IMR-90 (cell line): ENCODE measurements around the gene HERC3. TPM values are rescaled to one million over a fixed set of nuclear protein-coding genes. Genes with fewer than 3 reads are reported as not detected.

Experiments
- ATAC-seq: fragments of 200-7000 bp; cut with Tn5 transposase; 2 replicates; pipeline ENCODE4 v1.9.1; 2020; ENCODE audit warnings: low read depth, mild to moderate bottlenecking, moderate library complexity
- BruUV-seq: library from RNA; stranded (reverse); fragments of 400-500 nt; replicated peaks from 2 replicates; lab custom pipeline; 2021; lab: Mats Ljungman, UMichigan
- CTCF ChIA-PET: fragments of 300-600 bp; formaldehyde crosslinking; extraction: SDS; loops from one replicate; lab custom pipeline; 2021; ENCODE audit warnings: antibody characterized with exemption; lab: Yijun Ruan, JAX
- POLR2A ChIA-PET: fragments of 300-600 bp; sonication (Branson Sonifier 250); formaldehyde crosslinking; loops from one replicate; lab custom pipeline; 2022; ENCODE audit warnings: antibody characterized with exemption; ENCODE audit not compliant: unreplicated experiment; lab: Charles Lee
- DNase-seq: peaks from one replicate; pipeline ENCODE4 v3.0.0; 2013
- H2AFZ ChIP-seq: replicated peaks from 2 replicates; pipeline ENCODE3; 2013; ENCODE audit warnings: low read length, mild to moderate bottlenecking; ENCODE audit not compliant: poor library complexity
- H2AK5ac ChIP-seq: 2 replicates; pipeline ENCODE4 v1.6.1; 2013; ENCODE audit warnings: low read depth, low read length, inconsistent platforms
- H2AK9ac ChIP-seq: replicated peaks from 2 replicates; pipeline ENCODE3; 2013; ENCODE audit warnings: mild to moderate bottlenecking, low read depth, low read length, moderate library complexity; ENCODE audit not compliant: poor library complexity
- H2BK120ac ChIP-seq: 2 replicates; pipeline ENCODE4 v1.6.1; 2013; ENCODE audit warnings: low read depth, low read length, inconsistent platforms
- H2BK15ac ChIP-seq: 3 replicates; pipeline ENCODE4 v1.6.1; 2013; ENCODE audit warnings: low read depth, low read length, inconsistent platforms
- H2BK20ac ChIP-seq: 2 replicates; pipeline ENCODE4 v1.6.1; 2013; ENCODE audit warnings: low read depth, mild to moderate bottlenecking, inconsistent platforms, low read length, moderate library complexity
- H2BK5ac ChIP-seq: 2 replicates; pipeline ENCODE4 v1.6.1; 2013; ENCODE audit warnings: mild to moderate bottlenecking, low read depth, low read length, inconsistent platforms; ENCODE audit not compliant: poor library complexity, severe bottlenecking
- H3K14ac ChIP-seq: replicated peaks from 2 replicates; pipeline ENCODE4 v1.6.1; 2013; ENCODE audit warnings: low read depth, low read length, inconsistent platforms
- H3K18ac ChIP-seq: 2 replicates; pipeline ENCODE4 v1.6.1; 2013; ENCODE audit warnings: low read depth, low read length, control low read depth
- H3K23ac ChIP-seq: 2 replicates; pipeline ENCODE4 v1.6.1; 2013; ENCODE audit warnings: low read depth, low read length, inconsistent platforms
- H3K27ac ChIP-seq: 2 replicates; pipeline ENCODE4 v1.5.1; 2013; ENCODE audit warnings: mild to moderate bottlenecking, control low read depth, low read length; ENCODE audit not compliant: insufficient read depth
- H3K27me3 ChIP-seq: 2 replicates; pipeline ENCODE4 v1.6.1; 2013; ENCODE audit warnings: low read length; ENCODE audit not compliant: control insufficient read depth, insufficient read depth
- H3K36me3 ChIP-seq: 2 replicates; pipeline ENCODE4 v1.6.1; 2013; ENCODE audit warnings: low read length, mixed read lengths; ENCODE audit not compliant: control insufficient read depth, insufficient read depth
- H3K4ac ChIP-seq: 2 replicates; pipeline ENCODE4 v1.6.1; 2013; ENCODE audit warnings: low read depth, low read length, inconsistent platforms
- H3K4me1 ChIP-seq: 2 replicates; pipeline ENCODE4 v1.6.1; 2013; ENCODE audit warnings: low read length, mixed read lengths; ENCODE audit not compliant: control insufficient read depth, insufficient read depth
- H3K4me2 ChIP-seq: 2 replicates; pipeline ENCODE4 v1.6.1; 2013; ENCODE audit warnings: low read depth, mild to moderate bottlenecking, control low read depth, low read length, moderate library complexity
- H3K4me3 ChIP-seq: 2 replicates; pipeline ENCODE4 v1.5.1; 2013; ENCODE audit warnings: low read depth, mild to moderate bottlenecking, control low read depth, low read length, moderate library complexity; ENCODE audit not compliant: insufficient read depth
- H3K56ac ChIP-seq: 2 replicates; pipeline ENCODE4 v1.6.1; 2013; ENCODE audit warnings: low read length, inconsistent platforms; ENCODE audit not compliant: insufficient read depth; ENCODE audit errors: extremely low read depth
- H3K79me1 ChIP-seq, 2 experiments: 2 replicates each; pipeline ENCODE4 v1.6.1; 2013; ENCODE audit warnings: low read length in 2 of 2, inconsistent platforms in 1 of 2, low read depth in 1 of 2
- H3K9ac ChIP-seq: 2 replicates; pipeline ENCODE4 v1.6.1; 2013; ENCODE audit warnings: low read depth, low read length, control low read depth
- H3K9me1 ChIP-seq: 2 replicates; pipeline ENCODE4 v1.6.1; 2013; ENCODE audit warnings: low read length, inconsistent platforms; ENCODE audit not compliant: insufficient read depth
- H3K9me3 ChIP-seq: 2 replicates; pipeline ENCODE4 v1.6.1; 2013; ENCODE audit warnings: low read length; ENCODE audit not compliant: control insufficient read depth, insufficient read depth
- H4K20me1 ChIP-seq: 2 replicates; pipeline ENCODE4 v1.6.1; 2013; ENCODE audit warnings: low read length, inconsistent platforms; ENCODE audit not compliant: insufficient read depth
- H4K5ac ChIP-seq: 2 replicates; pipeline ENCODE4 v1.6.1; 2013; ENCODE audit warnings: mild to moderate bottlenecking, low read depth, low read length, control low read depth
- H4K8ac ChIP-seq, 2 experiments: 2 replicates each; pipeline ENCODE4 v1.6.1; 2013; ENCODE audit warnings: low read depth in 2 of 2, low read length in 2 of 2, control low read depth in 1 of 2, inconsistent platforms in 1 of 2
- H4K91ac ChIP-seq: 2 replicates; pipeline ENCODE4 v1.6.1; 2013; ENCODE audit warnings: low read depth, low read length, inconsistent platforms; ENCODE audit not compliant: insufficient read depth
- BHLHE40 ChIP-seq: fragments of 150-350 bp; IDR thresholded peaks from 2 replicates; pipeline ENCODE4 v1.6.1; 2016; ENCODE audit warnings: mild to moderate bottlenecking, low read depth, low read length
- CEBPB ChIP-seq: IDR thresholded peaks from 2 replicates; pipeline ENCODE4 v1.6.1; 2012; ENCODE audit warnings: low read depth, low read length, improper control_type of control experiment
- CHD1 ChIP-seq: IDR thresholded peaks from 2 replicates; pipeline ENCODE4 v1.6.1; 2012; ENCODE audit warnings: low read depth, low read length, improper control_type of control experiment
- CTCF ChIP-seq: conservative IDR thresholded peaks from 2 replicates; pipeline ENCODE4 v1.5.1; 2012; ENCODE audit warnings: mild to moderate bottlenecking, low read depth, low read length, improper control_type of control experiment
- ELK1 ChIP-seq: fragments of 150-350 bp; IDR thresholded peaks from 2 replicates; pipeline ENCODE4 v1.6.1; 2016; ENCODE audit warnings: low read depth, mild to moderate bottlenecking, low read length, moderate library complexity, borderline replicate concordance
- FOS ChIP-seq: fragments of 150-350 bp; IDR thresholded peaks from 2 replicates; pipeline ENCODE4 v1.6.1; 2016; ENCODE audit warnings: low read depth, low read length
- MAFK ChIP-seq: IDR thresholded peaks from 2 replicates; pipeline ENCODE4 v1.6.1; 2012; ENCODE audit warnings: low read depth, low read length, improper control_type of control experiment
- MAZ ChIP-seq: IDR thresholded peaks from 2 replicates; pipeline ENCODE4 v1.6.1; 2012; ENCODE audit warnings: low read depth, mild to moderate bottlenecking, low read length, improper control_type of control experiment, moderate library complexity, borderline replicate concordance
- MXI1 ChIP-seq: IDR thresholded peaks from 2 replicates; pipeline ENCODE4 v1.6.1; 2012; ENCODE audit warnings: low read depth, mild to moderate bottlenecking, low read length, moderate library complexity, borderline replicate concordance
- NFE2L2 ChIP-seq: fragments of 150-350 bp; IDR thresholded peaks from 2 replicates; pipeline ENCODE4 v1.6.1; 2016; ENCODE audit warnings: low read depth, mild to moderate bottlenecking, low read length
- POLR2A ChIP-seq: IDR thresholded peaks from 2 replicates; pipeline ENCODE4 v1.6.1; 2012; ENCODE audit warnings: mild to moderate bottlenecking, low read depth, low read length
- RAD21 ChIP-seq: IDR thresholded peaks from 2 replicates; pipeline ENCODE4 v1.6.1; 2012; ENCODE audit warnings: low read length, improper control_type of control experiment
- RCOR1 ChIP-seq: IDR thresholded peaks from 2 replicates; pipeline ENCODE4 v1.6.1; 2012; ENCODE audit warnings: mild to moderate bottlenecking, low read length, improper control_type of control experiment; ENCODE audit not compliant: insufficient replicate concordance
- RFX5 ChIP-seq: IDR thresholded peaks from 2 replicates; pipeline ENCODE4 v1.8.0; 2012; ENCODE audit warnings: low read depth, mild to moderate bottlenecking, low read length, moderate library complexity
- SMC3 ChIP-seq: fragments of 150-350 bp; IDR thresholded peaks from 2 replicates; pipeline ENCODE4 v1.6.1; 2016; ENCODE audit warnings: low read depth, mild to moderate bottlenecking, antibody characterized with exemption, low read length, moderate library complexity
- USF2 ChIP-seq: fragments of 150-350 bp; IDR thresholded peaks from 2 replicates; pipeline ENCODE4 v1.6.1; 2017; ENCODE audit warnings: mild to moderate bottlenecking, antibody characterized with exemption, low read length, low read depth
- WGBS, 2 experiments: methylation state at CpG; one replicate each; pipeline versions ENCODE4 v1.1.5 to v1.1.7; 2013; ENCODE audit warnings: missing lambda C conversion rate in 2 of 2; ENCODE audit not compliant: insufficient read length in 1 of 2; ENCODE audit errors: extremely low coverage in 2 of 2; 5-methylcytosine and 5-hydroxymethylcytosine counted together
- dilution Hi-C: fragments of 300-500 bp; cut with HindIII; formaldehyde crosslinking; loops from one replicate; pipeline ENCODE4 v1.14.3; 2018; ENCODE audit warnings: low sequenced_read_pairs; ENCODE audit not compliant: unreplicated experiment
- in situ Hi-C: fragments of 300-500 bp; cut with MboI; formaldehyde crosslinking; loops from 3 replicates; pipeline ENCODE4 v1.14.3; 2019; ENCODE audit warnings: low sequenced_read_pairs, inconsistent platforms, mixed read lengths
- intact Hi-C: fragments of 100-400 bp; cut with micrococcal nuclease; formaldehyde crosslinking; loops from 2 replicates; pipeline ENCODE4 v1.10.0; 2022
- polyA plus RNA-seq, 3 experiments: library from polyadenylated mRNA; depleted of rRNA; stranded (reverse); fragments of >200 nt; gene quantifications; 2 replicates each; pipeline ENCODE4 v1.2.3, GENCODE V29; 2012; ENCODE audit warnings: low replicate concordance in 1 of 3
- total RNA-seq: library from RNA; depleted of rRNA; stranded (reverse); fragments of >200 nt; gene quantifications from 2 replicates; pipeline ENCODE4 v1.2.3, GENCODE V29; 2012

HERC3 gene
- total and polyA plus RNA-seq, 2 of the 4 experiments (the other 2 are of a cell fraction), result 8.9 to 9.5 TPM

- DNase-seq, result no peak
- POLR2A ChIA-PET, result interaction anchor here (0.5 kb wide), 1 partner anchor 20 kb away, joined by 6 read pairs; no protein-coding TSS in a partner anchor
- Histone ChIP-seq H3K4ac (no peak overlapping the region), H4K8ac (no peak overlapping the region), H3K27ac (no peak overlapping the region), H3K14ac (0 out of 2 replicates have a peak overlapping the region, but pooled peaks have one; percentile 17), H2AK5ac (no peak overlapping the region), H3K9me1 (peaks cover 9% of the 10 kb centered on the region), H4K5ac (no peak overlapping the region; the same call in 1 of the 2 replicates), H3K79me1 (no peaks in the 10 kb centered on the region; a peak in 1 of 4 replicates), H3K23ac (no peak overlapping the region), H3K4me2 (no peak overlapping the region), H3K27me3 (no peaks in the 10 kb centered on the region), H3K9me3 (no peaks in the 10 kb centered on the region), H3K4me1 (peaks cover 5% of the 10 kb centered on the region), H2AK9ac (no peak overlapping the region), H2BK15ac (no peak overlapping the region; the same call in 1 of the 3 replicates), H4K91ac (no peak overlapping the region), H3K4me3 (no peak overlapping the region), H2BK20ac (peak overlapping the region; percentile 27), H4K20me1 (no peaks in the 10 kb centered on the region), H3K9ac (no peak overlapping the region), H2BK5ac (peak overlapping the region; percentile 17), H3K18ac (peak overlapping the region; percentile 27; the same call in 1 of the 2 replicates), H2AFZ (no peak overlapping the region), H3K36me3 (peaks cover 27% of the 10 kb centered on the region), H2BK120ac (peak overlapping the region; percentile 4; the same call in 1 of the 2 replicates), H3K56ac (no peak overlapping the region)
- CTCF ChIA-PET, result interaction anchor here (0.6 to 1.2 kb wide), 2 partner anchors 19 to 62 kb away, joined by 3 to 7 read pairs; no protein-coding TSS in a partner anchor
- dilution Hi-C loops, result no loop called here
- no CpG with 5 or more reads among the region's 1 CpG for WGBS, 2 experiments
- intact Hi-C loops, result no loop called here
- BruUV-seq, result no TSS peak
- TF ChIP-seq MXI1 (no peak), CHD1 (no peak), MAFK (no peak), RFX5 (no peak), MAZ (no peak), SMC3 (no peak), BHLHE40 (no peak), CEBPB (no peak), CTCF (no peak), RAD21 (no peak), ELK1 (no peak), POLR2A (no peak), USF2 (no peak), RCOR1 (no peak), NFE2L2 (no peak), FOS (no peak)
- in situ Hi-C loops, result no loop called here
- no peak for ATAC-seq
Observed at GRCh38 chr4:88745175-88745574, 152.9 kb downstream of the HERC3 start.
